NCI-H146 treated with DMSO at 0.1 percent for 48 hours (cell line): ENCODE results near the gene CDHR3.

Experiments used
- DNase-seq: peaks from one replicate; lab custom pipeline; 2025; ENCODE audit not compliant: unreplicated experiment; lab: John Stamatoyannopoulos, UW

CDHR3 gene, protein sequence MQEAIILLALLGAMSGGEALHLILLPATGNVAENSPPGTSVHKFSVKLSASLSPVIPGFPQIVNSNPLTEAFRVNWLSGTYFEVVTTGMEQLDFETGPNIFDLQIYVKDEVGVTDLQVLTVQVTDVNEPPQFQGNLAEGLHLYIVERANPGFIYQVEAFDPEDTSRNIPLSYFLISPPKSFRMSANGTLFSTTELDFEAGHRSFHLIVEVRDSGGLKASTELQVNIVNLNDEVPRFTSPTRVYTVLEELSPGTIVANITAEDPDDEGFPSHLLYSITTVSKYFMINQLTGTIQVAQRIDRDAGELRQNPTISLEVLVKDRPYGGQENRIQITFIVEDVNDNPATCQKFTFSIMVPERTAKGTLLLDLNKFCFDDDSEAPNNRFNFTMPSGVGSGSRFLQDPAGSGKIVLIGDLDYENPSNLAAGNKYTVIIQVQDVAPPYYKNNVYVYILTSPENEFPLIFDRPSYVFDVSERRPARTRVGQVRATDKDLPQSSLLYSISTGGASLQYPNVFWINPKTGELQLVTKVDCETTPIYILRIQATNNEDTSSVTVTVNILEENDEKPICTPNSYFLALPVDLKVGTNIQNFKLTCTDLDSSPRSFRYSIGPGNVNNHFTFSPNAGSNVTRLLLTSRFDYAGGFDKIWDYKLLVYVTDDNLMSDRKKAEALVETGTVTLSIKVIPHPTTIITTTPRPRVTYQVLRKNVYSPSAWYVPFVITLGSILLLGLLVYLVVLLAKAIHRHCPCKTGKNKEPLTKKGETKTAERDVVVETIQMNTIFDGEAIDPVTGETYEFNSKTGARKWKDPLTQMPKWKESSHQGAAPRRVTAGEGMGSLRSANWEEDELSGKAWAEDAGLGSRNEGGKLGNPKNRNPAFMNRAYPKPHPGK

DNA sequence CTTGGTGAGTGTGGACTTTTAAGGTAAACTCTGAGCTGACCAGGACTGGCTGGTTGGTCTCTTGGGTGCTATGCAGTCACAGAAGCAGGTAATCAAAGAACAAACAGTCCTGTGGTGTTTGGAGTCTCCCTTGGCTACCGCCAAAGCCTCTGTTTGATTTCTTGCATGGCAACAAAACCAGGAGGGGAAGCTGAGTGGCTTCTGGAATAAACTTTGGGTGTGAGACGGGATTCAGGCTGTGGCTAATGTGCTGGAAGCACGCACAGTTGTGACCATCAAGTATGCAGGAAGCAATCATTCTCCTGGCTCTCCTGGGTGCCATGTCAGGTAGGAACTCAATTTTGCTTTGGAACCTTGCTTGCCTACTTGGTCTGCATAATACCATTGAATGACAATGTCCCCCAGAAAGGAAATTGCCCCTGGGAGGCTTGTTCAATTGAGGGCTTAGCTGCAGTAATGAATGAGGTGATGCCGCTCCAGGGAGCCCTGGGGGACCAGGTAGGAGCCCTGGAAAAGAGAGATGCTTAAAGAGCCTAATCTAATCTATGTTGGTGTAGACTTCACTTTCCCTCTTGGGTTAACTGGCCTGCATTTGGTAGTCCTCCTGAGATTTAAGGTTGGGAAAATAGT lies at the start of gene CDHR3:
Gene CDHR3 (plus strand): TSS at position 227 of the 630 bp plus-strand sequence. CDS start 55 bp downstream, at position 282.
- no peak for DNase-seq

DNA sequence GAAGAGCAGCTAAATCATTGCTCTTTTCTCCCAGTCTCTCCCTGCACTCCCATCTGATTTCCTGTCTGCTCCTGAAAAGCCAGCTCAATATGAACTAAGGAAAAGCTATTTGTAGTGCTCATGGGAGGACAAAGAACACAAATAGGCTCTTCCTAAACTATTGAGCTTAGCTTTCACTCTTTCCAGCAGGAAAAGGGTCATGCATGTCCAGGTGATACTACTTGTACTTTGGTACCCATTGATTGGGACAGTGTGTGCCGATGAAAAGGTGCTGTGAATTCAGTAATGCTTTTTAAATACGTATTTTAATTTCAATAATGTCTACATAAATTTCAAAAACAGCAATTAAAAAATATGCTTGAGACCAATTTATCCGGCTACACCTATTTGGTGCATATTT lies 49.1 kb upstream of the CDHR3 start:
- DNase-seq, result no peak

DNA sequence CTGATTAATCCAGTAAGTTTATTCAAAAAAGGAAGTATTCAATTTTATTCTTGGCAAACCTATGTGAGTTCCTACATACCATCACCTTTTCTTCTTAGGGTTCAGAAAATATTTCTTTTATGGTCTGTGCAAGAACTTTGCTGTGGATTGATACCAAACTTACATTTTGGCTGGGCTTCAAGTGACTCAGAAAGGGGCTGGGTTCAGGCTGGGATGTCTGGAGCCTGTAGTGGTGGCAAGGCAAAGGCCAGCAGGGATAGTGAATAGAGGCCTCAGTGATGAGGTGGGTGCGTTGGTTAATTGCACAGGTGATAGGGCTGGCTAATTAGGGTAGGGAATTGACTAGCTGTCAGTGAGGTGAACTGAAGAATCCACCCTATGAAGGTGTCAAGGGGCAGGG lies 46.5 kb upstream of the CDHR3 start:
- DNase-seq, result no peak

DNA sequence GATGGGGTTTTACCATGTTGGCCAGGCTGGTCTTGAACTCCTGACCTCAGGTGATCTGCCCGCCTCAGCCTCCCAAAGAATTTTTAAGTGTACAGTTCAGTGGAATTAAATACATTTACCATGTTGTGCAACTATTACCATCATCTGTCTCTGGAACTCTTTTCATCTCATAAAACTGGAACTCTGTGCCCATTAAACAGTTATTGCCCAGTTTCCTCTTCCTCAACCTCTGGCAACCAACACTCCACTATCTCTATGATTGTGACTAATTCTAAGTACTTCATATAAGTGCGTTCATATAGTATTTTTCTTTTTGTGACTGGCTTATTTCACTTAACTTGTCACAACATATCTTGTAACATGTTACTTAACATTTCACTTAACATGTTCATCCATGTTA lies 45.4 kb upstream of the CDHR3 start:
- no peak for DNase-seq

DNA sequence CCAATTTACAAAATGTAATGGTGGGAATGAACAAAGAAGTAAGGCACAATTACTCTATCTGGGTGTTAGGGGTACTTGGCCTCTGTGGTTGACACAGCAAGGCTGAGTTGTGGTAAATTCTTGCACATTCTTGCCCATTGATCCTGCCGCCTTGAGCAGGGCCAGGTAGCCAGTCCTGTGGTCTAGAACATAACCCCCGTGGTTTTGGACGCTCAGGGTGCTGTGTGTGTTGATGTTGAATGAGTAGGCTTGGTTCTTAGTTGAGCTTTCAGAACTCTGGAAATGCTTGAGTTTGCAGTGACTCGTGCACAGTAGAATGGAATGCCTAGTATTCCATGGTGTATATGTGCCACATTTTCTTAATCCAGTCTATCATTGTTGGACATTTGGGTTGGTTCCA lies 42.3 kb upstream of the CDHR3 start:
- no peak for DNase-seq

DNA sequence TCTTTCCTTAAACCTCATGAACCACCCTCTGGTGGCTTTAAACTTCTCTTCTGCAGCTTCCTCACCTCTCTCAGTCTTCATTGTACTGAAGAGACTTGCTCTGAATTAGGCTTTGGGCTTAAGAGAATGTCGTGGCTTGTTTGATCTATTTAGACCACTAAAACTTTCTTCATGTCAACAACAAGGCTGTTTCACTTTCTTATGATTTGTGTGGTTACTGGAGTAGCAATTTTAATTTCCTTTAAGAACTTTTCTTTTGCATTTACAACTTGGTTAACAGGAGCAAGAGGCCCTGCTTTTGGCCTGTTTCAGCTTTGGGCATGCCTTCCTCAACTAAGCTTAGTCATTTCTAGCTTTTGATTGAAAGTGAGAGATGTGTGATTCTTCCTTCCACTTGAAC lies 38.1 kb upstream of the CDHR3 start:
- DNase-seq, result no peak

DNA sequence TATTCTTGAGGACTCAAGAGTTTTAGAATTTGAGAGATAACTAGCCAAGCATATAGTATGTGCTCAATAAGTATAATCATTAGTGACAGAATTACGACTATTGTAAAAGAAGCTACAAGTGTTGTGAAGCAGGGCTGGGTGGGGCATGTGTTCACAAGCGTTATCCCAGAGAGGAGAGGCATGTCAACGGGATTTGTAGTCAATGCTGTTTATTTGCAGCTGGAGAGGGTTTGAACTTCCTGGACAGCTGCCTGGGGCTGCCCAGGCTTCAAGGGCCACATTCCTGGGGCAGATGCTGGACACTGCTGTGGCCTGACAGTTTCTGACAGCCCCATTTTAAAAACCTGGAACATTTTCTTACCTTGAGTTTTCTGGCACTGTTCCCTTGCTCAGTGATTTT lies 36.9 kb upstream of the CDHR3 start:
- no peak for DNase-seq

DNA sequence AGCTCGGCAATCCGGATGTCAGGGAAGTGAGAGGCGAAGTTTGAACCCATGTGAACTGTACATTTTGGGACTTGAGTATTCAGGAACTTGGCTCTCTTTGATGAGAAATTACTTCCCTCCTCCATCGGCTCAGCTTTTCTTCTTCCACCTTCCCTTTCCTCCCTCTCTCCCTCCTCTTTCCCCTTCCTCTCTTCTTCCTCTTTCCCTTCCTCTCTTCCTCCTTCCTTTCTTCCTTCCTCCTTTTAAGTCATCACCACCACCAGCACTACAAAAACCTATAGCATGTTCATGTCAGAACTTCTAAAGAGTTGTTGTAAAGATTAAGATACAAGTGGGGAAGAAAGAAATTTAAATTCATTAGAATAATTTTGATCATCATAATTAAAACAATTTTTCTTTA lies 31.9 kb upstream of the CDHR3 start:
- DNase-seq, result no peak

DNA sequence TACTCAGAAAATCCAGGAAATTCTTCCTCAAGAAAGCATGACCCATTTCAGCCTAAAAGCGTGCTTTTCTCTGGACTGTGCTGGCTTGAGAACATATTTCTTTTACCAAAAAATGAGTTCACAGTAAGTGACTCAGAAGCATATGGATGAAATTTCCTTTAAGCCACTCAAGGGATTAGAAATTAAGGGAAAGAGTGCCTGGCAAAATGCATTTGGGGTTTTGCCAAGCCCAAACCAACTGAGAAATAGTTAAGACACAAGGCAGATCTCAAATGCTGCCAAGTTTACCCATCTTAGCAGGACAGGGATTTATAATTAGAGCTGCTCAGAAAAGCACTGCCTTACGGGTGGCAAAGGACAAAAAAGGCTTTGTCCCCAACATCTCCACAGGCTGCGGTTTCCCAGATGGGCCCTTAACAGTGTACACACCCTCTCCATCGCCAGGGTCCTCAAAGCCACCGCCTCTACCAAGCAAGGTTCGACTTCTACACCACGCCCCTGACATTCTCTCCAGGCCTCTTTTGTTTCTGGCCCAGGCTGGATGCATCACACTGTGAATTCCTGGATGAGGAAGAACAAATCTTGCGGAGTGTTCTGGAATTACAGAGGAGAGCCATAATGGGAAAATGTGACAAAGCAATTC lies 30.1 kb upstream of the CDHR3 start:
- no peak for DNase-seq

DNA sequence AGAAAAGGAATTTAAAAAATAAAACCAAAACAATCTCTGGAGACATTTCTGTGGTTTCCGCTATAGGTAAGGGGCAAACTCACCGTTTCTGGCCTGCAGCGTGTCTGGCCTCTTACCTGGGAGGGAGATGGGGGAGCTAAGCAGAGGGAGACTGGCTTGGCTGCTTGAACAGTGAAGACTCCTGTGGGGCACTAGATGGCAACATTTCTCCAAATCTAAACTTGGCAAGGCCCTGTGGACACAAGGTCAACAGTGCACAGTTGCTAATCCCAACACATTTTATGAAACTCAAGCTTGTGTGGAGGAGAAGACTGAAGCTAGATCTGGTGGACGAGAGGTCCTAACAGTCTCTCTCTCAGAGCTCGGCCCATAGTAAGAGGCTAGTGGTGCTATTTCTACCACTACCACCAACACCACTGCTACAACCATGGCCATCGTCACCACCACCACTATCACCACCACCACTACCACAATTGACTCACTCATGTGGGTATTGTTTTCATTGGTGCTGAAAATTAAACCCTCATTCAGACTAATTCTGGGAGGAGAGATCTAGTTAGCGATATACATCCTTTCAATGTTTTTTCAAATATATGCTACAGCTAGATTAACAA lies 28.4 kb upstream of the CDHR3 start:
- DNase-seq, result peak; percentile 53

DNA sequence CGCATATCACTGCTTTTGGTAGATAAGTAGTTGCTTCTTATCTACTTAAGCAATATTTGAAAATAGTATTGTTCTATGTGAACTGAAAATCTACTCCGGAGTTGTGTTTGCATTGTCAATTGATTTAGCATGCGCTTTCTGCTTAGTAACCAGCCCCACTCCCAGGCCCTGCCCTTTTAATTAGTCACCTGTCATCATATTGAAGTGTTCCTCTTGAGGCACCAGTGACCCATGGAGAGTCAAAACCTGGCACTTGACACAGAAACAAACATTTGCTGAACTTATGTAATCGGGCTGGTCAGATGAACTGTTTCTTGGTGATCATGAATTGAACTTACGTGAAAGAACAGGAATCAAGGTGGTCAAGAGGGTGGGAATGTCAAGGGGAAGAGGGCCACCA lies 27.8 kb upstream of the CDHR3 start:
- DNase-seq, result peak; percentile 47

DNA sequence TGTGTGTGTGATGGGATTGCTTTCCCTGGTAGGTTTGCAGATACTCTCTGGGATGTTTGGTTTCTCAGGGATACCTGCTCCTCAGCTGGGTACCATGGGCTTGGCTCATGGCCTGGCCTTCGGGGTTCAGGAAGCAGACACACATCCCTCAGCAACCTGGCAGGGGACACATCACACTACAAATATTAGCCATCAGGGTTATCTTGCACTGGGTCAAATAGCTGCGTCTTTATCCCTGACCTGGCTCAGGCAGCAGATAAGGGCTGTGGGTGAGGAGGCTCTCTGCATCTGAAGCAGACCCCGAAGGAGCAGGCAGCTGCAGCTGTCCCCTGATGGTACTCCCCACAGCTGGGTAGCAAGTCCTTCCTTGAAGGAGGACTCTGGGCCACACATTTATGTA lies 25.7 kb upstream of the CDHR3 start:
- no peak for DNase-seq

DNA sequence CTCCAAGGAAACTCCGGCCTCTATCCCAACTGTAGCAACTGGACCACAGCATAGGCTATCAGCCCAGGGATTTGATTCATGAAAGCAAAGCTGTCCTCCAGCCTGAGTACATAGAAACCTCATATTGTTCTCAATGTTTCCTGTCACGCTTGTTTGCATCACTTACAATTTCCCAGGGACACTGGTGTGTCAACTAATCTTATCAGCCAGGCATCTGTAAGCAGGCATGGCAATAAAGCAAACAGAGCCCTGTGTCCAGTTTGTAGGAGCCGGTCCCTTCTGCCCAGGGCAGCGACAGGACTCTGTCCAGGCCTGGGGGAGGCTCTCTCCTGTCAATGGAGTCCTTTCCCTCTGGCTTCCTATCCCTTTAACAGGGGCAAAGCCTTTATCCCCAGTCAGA lies 23.0 kb upstream of the CDHR3 start:
- peak; percentile 76 for DNase-seq

DNA sequence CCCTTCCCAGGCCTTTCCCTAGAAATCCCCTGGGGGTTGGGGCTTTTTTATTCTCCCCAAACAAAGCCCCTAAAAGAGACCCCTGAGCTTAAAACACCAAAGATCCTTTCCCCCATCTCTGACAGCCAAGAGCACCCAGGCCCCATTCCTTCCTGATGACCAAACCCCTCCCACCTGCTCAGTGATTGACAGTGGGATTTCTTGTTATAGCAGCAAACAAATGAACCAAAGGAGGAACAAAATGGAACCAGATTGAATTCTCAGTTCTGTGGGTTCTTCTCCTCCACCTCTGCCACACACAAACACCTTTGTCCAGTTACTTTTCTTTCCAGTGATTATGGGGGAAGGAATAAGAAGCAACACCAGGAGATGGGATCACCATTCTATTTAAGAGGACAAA lies 21.5 kb upstream of the CDHR3 start:
- no peak for DNase-seq

DNA sequence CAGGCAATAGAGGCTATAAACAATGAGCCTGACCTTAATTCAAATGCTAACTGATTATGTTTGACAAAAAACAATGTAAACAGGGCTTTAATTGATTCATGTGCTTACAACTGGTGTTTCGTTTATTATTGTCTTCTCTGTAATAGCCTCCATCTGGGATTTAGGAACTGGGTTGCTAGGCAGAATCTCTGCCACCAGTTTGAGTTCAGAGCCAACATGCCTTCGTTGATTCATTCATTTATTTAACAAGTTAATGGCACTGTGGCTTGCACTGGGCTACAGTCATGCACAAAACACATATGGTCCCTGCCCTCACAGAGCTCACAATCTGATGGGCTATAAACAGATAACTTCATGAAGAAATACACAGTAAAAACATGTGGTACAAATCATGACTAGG lies 19.6 kb upstream of the CDHR3 start:
- no peak for DNase-seq

DNA sequence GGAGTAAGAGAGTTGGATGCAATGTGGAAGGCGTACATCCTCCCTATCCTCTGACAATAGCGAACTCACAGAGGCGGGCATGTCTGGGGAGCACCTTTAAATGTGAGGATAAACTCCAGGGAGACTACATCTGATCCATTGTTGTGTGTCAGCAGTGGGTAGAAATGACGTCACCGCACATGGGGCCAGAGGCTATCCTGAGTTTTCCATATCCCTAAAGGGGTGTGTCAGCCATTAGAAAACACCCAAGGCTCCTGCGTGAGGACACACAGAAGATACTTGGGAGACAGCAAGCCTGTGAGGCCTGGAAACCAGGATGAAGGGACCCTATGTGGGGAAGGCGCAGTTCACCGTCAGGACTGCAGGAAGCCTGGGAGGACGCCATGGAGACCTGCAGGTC lies 17.2 kb upstream of the CDHR3 start:
- no peak for DNase-seq

DNA sequence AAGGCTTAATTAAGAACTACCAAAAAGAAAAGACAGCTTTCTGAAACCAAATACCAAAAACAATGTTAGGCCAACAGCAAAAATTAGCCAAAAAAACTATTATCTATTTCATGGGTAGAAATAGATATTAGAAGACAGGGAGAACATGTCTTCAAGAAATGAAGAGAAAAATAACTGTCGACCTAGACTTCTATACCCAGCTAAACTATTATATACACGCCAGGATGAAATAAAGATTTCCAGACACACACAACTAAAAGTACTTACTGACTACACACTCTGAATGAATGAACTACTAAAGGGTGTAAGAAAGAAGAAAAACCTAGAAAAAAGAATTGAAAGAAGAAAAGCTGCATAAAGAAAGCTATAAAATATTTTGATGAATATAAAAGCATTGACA lies 11.5 kb upstream of the CDHR3 start:
- no peak for DNase-seq

DNA sequence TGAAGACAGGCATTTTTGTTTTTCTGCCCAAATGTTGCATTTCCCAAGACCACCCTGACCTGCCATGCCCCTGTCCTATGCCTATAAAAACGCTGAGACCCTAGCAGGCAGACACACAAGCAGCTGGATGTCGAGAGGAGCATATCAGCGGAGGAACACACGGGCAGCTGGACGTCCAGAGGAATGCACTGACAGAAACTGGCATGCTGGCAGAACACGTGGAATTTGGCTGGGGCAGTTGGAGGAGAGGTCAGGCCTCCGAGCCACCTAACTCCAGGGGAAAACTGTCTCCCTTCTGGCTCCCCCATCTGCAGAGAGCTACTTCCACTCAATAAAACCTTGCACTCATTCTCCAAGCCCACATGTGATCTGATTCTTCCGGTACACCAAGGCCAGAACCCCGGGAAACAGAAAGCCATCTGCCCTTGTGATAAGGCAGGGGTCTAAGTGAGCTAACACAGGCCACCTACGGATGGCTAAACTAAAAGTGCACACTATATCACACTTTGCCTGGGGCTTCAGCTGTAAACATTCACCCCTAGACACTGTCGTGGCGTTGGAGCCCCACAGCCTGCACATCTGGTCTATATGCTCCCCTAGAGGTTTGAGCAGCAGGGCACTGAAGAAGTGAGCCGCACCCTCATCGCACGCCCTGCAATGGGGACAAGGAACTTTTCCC lies 10.0 kb upstream of the CDHR3 start:
- DNase-seq, result no peak

DNA sequence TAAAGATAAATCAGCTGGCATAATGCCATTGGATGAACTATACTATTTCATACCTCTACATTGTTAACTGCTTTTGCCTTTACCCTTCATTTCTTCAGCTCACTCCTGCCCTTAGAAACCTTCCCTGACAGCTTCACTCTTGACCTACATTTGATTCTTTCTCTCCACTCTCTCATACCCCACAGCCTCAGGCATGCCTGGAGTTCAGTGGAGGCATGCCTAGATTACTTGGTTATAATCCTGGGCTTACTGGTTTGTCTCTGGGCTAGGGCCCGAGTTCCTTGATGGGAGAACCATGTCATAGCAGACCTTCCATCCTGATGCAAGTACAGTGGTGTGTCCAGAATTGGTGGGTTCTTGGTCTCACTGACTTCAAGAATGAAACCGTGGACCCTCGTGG lies 8.4 kb upstream of the CDHR3 start:
- no peak for DNase-seq
